Measurements from ENCODE around the gene IMPA2.

DNA sequence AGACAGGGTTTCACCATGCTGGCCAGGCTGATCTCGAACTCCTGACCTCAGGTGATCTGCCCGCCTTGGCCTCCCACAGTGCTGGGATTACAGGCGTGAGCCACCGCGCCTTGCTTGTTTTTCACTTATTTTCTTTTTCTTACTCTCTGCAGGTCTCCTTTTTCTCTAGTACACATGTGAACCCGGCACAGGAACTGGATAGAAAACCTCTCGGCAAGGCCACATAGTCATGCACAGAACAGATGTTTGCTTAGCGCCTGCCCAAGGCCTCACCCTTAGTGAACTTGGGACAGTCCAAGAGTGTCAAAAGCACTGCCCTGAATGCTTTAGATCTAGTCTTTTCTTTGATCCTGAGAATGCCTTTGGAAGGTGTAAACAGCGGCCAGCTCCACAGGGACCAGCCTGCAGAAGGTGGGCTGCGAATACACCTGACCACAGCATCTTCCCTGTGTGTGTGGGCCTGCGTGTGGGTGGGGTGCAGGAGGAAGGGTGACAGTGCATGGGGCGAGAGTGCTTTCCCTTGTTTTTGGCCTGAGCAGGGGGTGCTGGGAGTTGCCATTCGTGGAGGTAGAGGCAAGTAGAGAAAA lies 27.0 kb downstream of the IMPA2 start:
- no peak for TF ChIP-seq SCRT2 (tag by site-specific recombination; IDR thresholded peaks at IDR 0.05)
- no peak for TF ChIP-seq CTCF (tag by site-specific recombination; IDR thresholded peaks at IDR 0.05)
- TF ChIP-seq ZNF121 (tag by site-specific recombination; IDR thresholded peaks at IDR 0.05): no peak
- no peak for TF ChIP-seq ZNF211 (tag by site-specific recombination; IDR thresholded peaks at IDR 0.05; ENCODE audit: low read depth)
- no peak for TF ChIP-seq ZNF133 (tag by site-specific recombination; IDR thresholded peaks at IDR 0.05)
- no peak for TF ChIP-seq ZNF274 (IDR thresholded peaks at IDR 0.05; ENCODE audit: low read length)
- TF ChIP-seq ZNF274 (tag by site-specific recombination; IDR thresholded peaks at IDR 0.05; ENCODE audit: borderline replicate concordance): no peak
- TF ChIP-seq ZFP3 (tag by site-specific recombination; IDR thresholded peaks at IDR 0.05; ENCODE audit: low read depth): no peak
- TF ChIP-seq ZBTB1 (tag by site-specific recombination; IDR thresholded peaks at IDR 0.05): no peak
- no peak for TF ChIP-seq ZNF302 (tag by site-specific recombination; IDR thresholded peaks at IDR 0.05; ENCODE audit: low read depth)

All from HEK293 (cell line).